A549 (cell line): ENCODE results near the gene HS3ST5.

ENCODE experiments used
- CEBPB ChIP-seq, 2 experiments: fragments of >200 bp in 1 of 2; sonication (Bioruptor Twin) in 1 of 2; formaldehyde crosslinking in 1 of 2; IDR thresholded peaks; 2 replicates each; pipeline ENCODE4 v1.6.1; 2012 to 2016
- EP300 ChIP-seq, 2 experiments: fragments of >200 bp; sonication (Bioruptor Twin); formaldehyde crosslinking; IDR thresholded peaks; 2 replicates in 1 of 2; 3 replicates in 1 of 2; pipeline ENCODE4 v1.6.1; 2016 to 2017
- MAFK ChIP-seq: fragments of 450-650 bp; IDR thresholded peaks from 2 replicates; pipeline ENCODE4 v1.6.1; 2014; ENCODE audit not compliant: partially characterized antibody
- NFE2L2 ChIP-seq: fragments of 150-350 bp; conservative IDR thresholded peaks from 2 replicates; pipeline ENCODE4 v1.6.1; 2014; ENCODE audit warnings: low read length
- POLR2AphosphoS2 ChIP-seq: conservative IDR thresholded peaks from 2 replicates; pipeline ENCODE4 v1.6.1; 2012; ENCODE audit warnings: low read length, improper control_type of control experiment, inconsistent platforms
- SMC3 ChIP-seq: fragments of >200 bp; sonication (Bioruptor Twin); formaldehyde crosslinking; IDR thresholded peaks from 3 replicates; pipeline ENCODE4 v1.6.1; 2018; ENCODE audit warnings: inconsistent platforms
- SREBF2 ChIP-seq: fragments of 450-650 bp; IDR thresholded peaks from 2 replicates; pipeline ENCODE4 v1.6.1; 2014; ENCODE audit warnings: mild to moderate bottlenecking, moderate library complexity
- ZSCAN20 ChIP-seq: fragments of 250-450 bp; sonication (Bioruptor Pico); IDR thresholded peaks from 2 replicates; pipeline ENCODE4 v1.8.0; 2022; ENCODE audit warnings: mild to moderate bottlenecking, moderate library complexity
- TF ChIP-seq, protein P1 (sequence below): fragments of >200 bp; sonication (Bioruptor Twin); formaldehyde crosslinking; IDR thresholded peaks from 3 replicates; pipeline ENCODE4 v1.5.1; 2016
- TF ChIP-seq, protein P2 (sequence below): IDR thresholded peaks from 2 replicates; pipeline ENCODE4 v1.6.1; 2012

DNA sequence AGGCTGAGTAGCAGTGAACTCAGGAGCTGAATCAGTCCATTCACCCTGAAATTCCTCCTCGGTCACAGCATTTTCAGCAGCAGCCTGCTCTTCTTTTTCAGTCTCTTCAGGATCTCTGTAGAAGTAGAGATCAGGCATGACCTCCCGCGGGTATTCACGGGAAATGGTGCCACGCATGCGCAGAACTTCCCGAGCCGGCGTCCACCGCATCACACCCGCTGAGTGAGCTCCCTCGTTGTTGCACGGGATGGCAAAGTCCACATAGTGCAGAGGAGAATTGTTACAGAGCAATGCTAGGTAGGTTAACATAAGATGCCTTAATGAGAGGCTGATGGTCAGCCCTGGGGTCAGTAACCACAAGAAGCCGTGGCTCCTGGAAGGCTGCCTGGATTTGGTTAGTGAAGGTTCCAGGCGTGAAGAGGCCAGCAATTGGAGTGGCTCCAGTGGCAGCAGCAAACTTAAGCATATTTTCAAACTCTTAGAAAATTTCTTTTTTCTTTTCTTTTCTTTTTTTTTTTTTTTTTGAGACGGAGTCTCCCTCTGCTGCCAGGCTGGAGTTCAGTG is 258.4 kb downstream of the HS3ST5 start:
- TF ChIP-seq, protein P1, sequence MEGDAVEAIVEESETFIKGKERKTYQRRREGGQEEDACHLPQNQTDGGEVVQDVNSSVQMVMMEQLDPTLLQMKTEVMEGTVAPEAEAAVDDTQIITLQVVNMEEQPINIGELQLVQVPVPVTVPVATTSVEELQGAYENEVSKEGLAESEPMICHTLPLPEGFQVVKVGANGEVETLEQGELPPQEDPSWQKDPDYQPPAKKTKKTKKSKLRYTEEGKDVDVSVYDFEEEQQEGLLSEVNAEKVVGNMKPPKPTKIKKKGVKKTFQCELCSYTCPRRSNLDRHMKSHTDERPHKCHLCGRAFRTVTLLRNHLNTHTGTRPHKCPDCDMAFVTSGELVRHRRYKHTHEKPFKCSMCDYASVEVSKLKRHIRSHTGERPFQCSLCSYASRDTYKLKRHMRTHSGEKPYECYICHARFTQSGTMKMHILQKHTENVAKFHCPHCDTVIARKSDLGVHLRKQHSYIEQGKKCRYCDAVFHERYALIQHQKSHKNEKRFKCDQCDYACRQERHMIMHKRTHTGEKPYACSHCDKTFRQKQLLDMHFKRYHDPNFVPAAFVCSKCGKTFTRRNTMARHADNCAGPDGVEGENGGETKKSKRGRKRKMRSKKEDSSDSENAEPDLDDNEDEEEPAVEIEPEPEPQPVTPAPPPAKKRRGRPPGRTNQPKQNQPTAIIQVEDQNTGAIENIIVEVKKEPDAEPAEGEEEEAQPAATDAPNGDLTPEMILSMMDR, result no peak
- no peak for TF ChIP-seq ZSCAN20 (CRISPR knock-in tag)
- TF ChIP-seq, protein P2, sequence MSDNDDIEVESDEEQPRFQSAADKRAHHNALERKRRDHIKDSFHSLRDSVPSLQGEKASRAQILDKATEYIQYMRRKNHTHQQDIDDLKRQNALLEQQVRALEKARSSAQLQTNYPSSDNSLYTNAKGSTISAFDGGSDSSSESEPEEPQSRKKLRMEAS, result no peak
- no peak for TF ChIP-seq EP300 (IDR thresholded peaks at IDR 0.05)
- no peak for TF ChIP-seq MAFK
- no peak for TF ChIP-seq CEBPB (IDR thresholded peaks at IDR 0.05)
- TF ChIP-seq SMC3, result no peak
- TF ChIP-seq NFE2L2, result no peak
- no peak for TF ChIP-seq SREBF2
- no peak for TF ChIP-seq POLR2AphosphoS2
